Lung (tissue), 16 donors: Measurements from ENCODE around the gene GLOD4. TPM values are rescaled to one million over a fixed set of nuclear protein-coding genes. Genes with fewer than 3 reads are reported as not detected.
"Not testable (repeated sequence)": the region's sequence is repeated elsewhere in the genome, so short reads cannot be mapped to it uniquely, and the experiment has no call there.

Experiments
- ATAC-seq: fragments of 200-7000 bp; cut with Tn5 transposase; one replicate; pipeline ENCODE4 v1.9.1; 2020; ENCODE audit warnings: moderate number of reproducible peaks; ENCODE audit not compliant: insufficient read depth, low FRiP score
- DNase-seq, 3 donors: peaks; one replicate each; pipeline ENCODE4 v3.0.0-alpha.2; 2013 to 2017
- H3K27ac ChIP-seq, 2 donors: one replicate each; pipeline ENCODE4 v1.5.1; 2013; ENCODE audit warnings: mild to moderate bottlenecking in 2 of 2, moderate library complexity in 2 of 2, control low read depth in 1 of 2, inconsistent platforms in 1 of 2, low read depth in 1 of 2, low read length in 1 of 2
- H3K27me3 ChIP-seq, 3 donors: one replicate each; pipeline ENCODE4 v1.5.1; 2013; ENCODE audit warnings: low read length in 2 of 3; ENCODE audit not compliant: control insufficient read depth in 3 of 3, insufficient read depth in 3 of 3
- H3K36me3 ChIP-seq, 4 donors: one replicate each; pipeline ENCODE4 v1.5.1; 2013; ENCODE audit warnings: low read length in 4 of 4, mild to moderate bottlenecking in 1 of 4, moderate library complexity in 1 of 4; ENCODE audit not compliant: control insufficient read depth in 4 of 4, insufficient read depth in 4 of 4
- H3K4me1 ChIP-seq, 5 donors: one replicate each; pipeline ENCODE4 v1.5.1; 2013; ENCODE audit warnings: low read length in 5 of 5, mild to moderate bottlenecking in 2 of 5, moderate library complexity in 1 of 5; ENCODE audit not compliant: control insufficient read depth in 5 of 5, insufficient read depth in 5 of 5
- H3K4me3 ChIP-seq: one replicate; pipeline ENCODE4 v1.5.1; 2013; ENCODE audit warnings: mild to moderate bottlenecking, control low read depth, moderate library complexity
- H3K9ac ChIP-seq, 2 donors: one replicate each; pipeline ENCODE4 v1.5.1; 2013; ENCODE audit warnings: low read length in 2 of 2, control low read depth in 1 of 2; ENCODE audit not compliant: insufficient read depth in 1 of 2
- H3K9me3 ChIP-seq, 4 donors: one replicate each; pipeline ENCODE4 v1.5.1; 2013; ENCODE audit warnings: low read length in 3 of 4, mild to moderate bottlenecking in 1 of 4, moderate library complexity in 1 of 4; ENCODE audit not compliant: control insufficient read depth in 4 of 4, insufficient read depth in 3 of 4
- CTCF ChIP-seq: IDR thresholded peaks from 2 replicates; pipeline ENCODE4 v1.5.1; 2012; ENCODE audit warnings: mild to moderate bottlenecking; ENCODE audit errors: control extremely low read depth, extremely low read depth
- WGBS, 2 donors: extraction: QIAGEN DNeasy Blood & Tissue Kit; methylation state at CpG; one replicate each; pipeline ENCODE4 v1.1.7; 2013; 5-methylcytosine and 5-hydroxymethylcytosine counted together
- long read RNA-seq, 5 donors: transcript quantifications; one replicate each; lab custom pipeline, GENCODE V29; 2026
- polyA plus RNA-seq, 2 donors: library from polyadenylated mRNA; stranded (reverse); fragments of 200-250 nt; gene quantifications; one replicate each; pipeline ENCODE4 v1.2.1, GENCODE V29; 2013
- total RNA-seq, 2 donors: library from RNA; depleted of rRNA in 1 of 2; stranded (reverse); fragments of >200 nt in 1 of 2; gene quantifications; one replicate each; pipeline ENCODE4 v1.2.1, GENCODE V29; 2014 to 2021
- donor health status: control.
- donor health status: control.
- donor health status: Bipolar disorder and iron deficiency.
- donor health status: healthy.
- donor health status: DM: yes; HTN: yes; CAD: no.

Gene GLOD4
- total RNA-seq (10 to 100 TPM; 39.9 to 60.3 TPM), polyA plus RNA-seq (10 to 100 TPM; 31.9 to 36.9 TPM)
- long read RNA-seq, donor 1, transcript GLOD4-202 (9 exons, 2,059 nt) = major isoform, 29 of 58 reads
- long read RNA-seq, donor 1, partial matches to known transcripts = 22 of 58 reads
- long read RNA-seq, donor 1, other reads (novel, unspliced or antisense) = 6 of 58 reads
- long read RNA-seq, donor 2, transcript GLOD4-202 (9 exons, 2,059 nt) = major isoform, 5 of 6 reads
- long read RNA-seq, donor 2, partial matches to known transcripts = 0 of 6 reads
- long read RNA-seq, donor 2, other reads (novel, unspliced or antisense) = 0 of 6 reads
- long read RNA-seq, donor 3, transcript GLOD4-202 (9 exons, 2,059 nt) = major isoform, 19 of 29 reads
- long read RNA-seq, donor 3, partial matches to known transcripts = 0 of 29 reads
- long read RNA-seq, donor 3, other reads (novel, unspliced or antisense) = 7 of 29 reads
- long read RNA-seq, donor 4, transcript GLOD4-202 (9 exons, 2,059 nt) = major isoform, 13 of 35 reads
- long read RNA-seq, donor 4, partial matches to known transcripts = 16 of 35 reads
- long read RNA-seq, donor 4, other reads (novel, unspliced or antisense) = 5 of 35 reads
- long read RNA-seq, donor 5, transcript GLOD4-202 (9 exons, 2,059 nt) = major isoform, 33 of 63 reads
- long read RNA-seq, donor 5, partial matches to known transcripts = 19 of 63 reads
- long read RNA-seq, donor 5, other reads (novel, unspliced or antisense) = 8 of 63 reads

GRCh38 chr17:781805-782731 is at the start of gene GLOD4, which contains the start of gene MRM3:
Gene GLOD4, minus strand, starts transcription at chr17:782280. Its CDS starts 25 bp downstream, at chr17:782255.
Gene MRM3, plus strand, starts transcription at chr17:782353. Its CDS starts 26 bp downstream, at chr17:782379.
- H3K9me3 ChIP-seq = no peaks in the 10 kb centered on the region
- peak within 1 kb of the TSS; percentile 69 to 93 for H3K27ac ChIP-seq
- 0% methylated on average over 86 to 87 of the region's 87 CpGs for WGBS, 2 donors
- H3K36me3 ChIP-seq = peaks cover 7 to 26% (median 13%) of the 10 kb centered on the region in 4 donors
- peaks cover 0 to 16% (median 12%) of the 10 kb centered on the region in 5 donors for H3K4me1 ChIP-seq
- no peaks in the 10 kb centered on the region for H3K27me3 ChIP-seq
- peak within 1 kb of the TSS; percentile 95 for H3K4me3 ChIP-seq
- TF ChIP-seq CTCF = no peak
- ATAC-seq = peak; percentile 95
- peak within 1 kb of the TSS; percentile 85 to 93 for H3K9ac ChIP-seq
- peak; percentile 92 to 95 (median 94) for DNase-seq

GRCh38 chr17:830950-831349 is 48.9 kb upstream of the GLOD4 start:
- WGBS, 2 donors = 93% methylated on average over 7 of the region's 7 CpGs
- H3K4me1 ChIP-seq = no peaks in the 10 kb centered on the region
- no peak for ATAC-seq

GRCh38 chr17:830381-830780 is 48.3 kb upstream of the GLOD4 start:
- H3K9me3 ChIP-seq = peaks cover 0 to 2% (median 0%) of the 10 kb centered on the region in 4 donors
- no peaks in the 10 kb centered on the region for H3K27me3 ChIP-seq
- no peak overlapping the region for H3K4me3 ChIP-seq
- H3K27ac ChIP-seq = no peak overlapping the region
- no peak for TF ChIP-seq CTCF
- no peaks in the 10 kb centered on the region for H3K36me3 ChIP-seq
- H3K9ac ChIP-seq = no peak overlapping the region
- DNase-seq (no peak), ATAC-seq (no peak)
- no peaks in the 10 kb centered on the region for H3K4me1 ChIP-seq
- 74% methylated on average over 19 of the region's 19 CpGs for WGBS, 2 donors

More at GRCh38 chr17:830950-831349, 48.9 kb upstream of the GLOD4 start:
- Histone ChIP-seq H3K36me3 (no peaks in the 10 kb centered on the region), H3K9ac (no peak overlapping the region), H3K4me3 (no peak overlapping the region), H3K27me3 (no peaks in the 10 kb centered on the region), H3K27ac (no peak overlapping the region), H3K9me3 (peaks cover 0 to 2% (median 0%) of the 10 kb centered on the region in 4 donors)
- DNase-seq = no peak
- TF ChIP-seq CTCF = no peak

- H3K27me3 ChIP-seq = not testable (repeated sequence)
Measured at GRCh38 chr17:829614-830013, 47.5 kb upstream of the GLOD4 start.

More at GRCh38 chr17:829614-830013, 47.5 kb upstream of the GLOD4 start:
- H3K9ac ChIP-seq, H3K4me1 ChIP-seq, DNase-seq, H3K36me3 ChIP-seq, ATAC-seq, H3K4me3 ChIP-seq, H3K9me3 ChIP-seq, H3K27ac ChIP-seq: not testable (repeated sequence)
- WGBS, 2 donors = 58 to 89% methylated on average over 3 of the region's 3 CpGs
